Urinary bladder (tissue), 4 donors: ENCODE measurements around the gene PODXL. TPM values are rescaled to one million over a fixed set of nuclear protein-coding genes. Genes with fewer than 3 reads are reported as not detected.
"Not testable (repeated sequence)": the region's sequence is repeated elsewhere in the genome, so short reads cannot be mapped to it uniquely, and the experiment has no call there.

Experiments used
- DNase-seq: peaks from one replicate; pipeline ENCODE4 v3.0.0-alpha.2; 2015; ENCODE audit errors: extremely low spot score
- H3K27ac ChIP-seq: one replicate; pipeline ENCODE4 v1.5.1; 2013; ENCODE audit warnings: low read depth, mild to moderate bottlenecking, moderate library complexity
- H3K36me3 ChIP-seq: one replicate; pipeline ENCODE4 v1.6.1; 2013; ENCODE audit warnings: mild to moderate bottlenecking, moderate library complexity; ENCODE audit not compliant: insufficient read depth
- H3K4me1 ChIP-seq: one replicate; pipeline ENCODE4 v1.6.1; 2013; ENCODE audit warnings: mild to moderate bottlenecking, moderate library complexity; ENCODE audit not compliant: insufficient read depth
- H3K4me3 ChIP-seq: one replicate; pipeline ENCODE4 v1.5.1; 2013; ENCODE audit warnings: low read depth, low read length
- WGBS: extraction: QIAGEN DNeasy Blood & Tissue Kit; methylation state at CpG from one replicate; pipeline ENCODE4 v1.1.7; 2013; 5-methylcytosine and 5-hydroxymethylcytosine counted together
- polyA plus RNA-seq: library from polyadenylated mRNA; stranded (reverse); fragments of 200-250 nt; gene quantifications from one replicate; pipeline ENCODE4 v1.2.3, GENCODE V29; 2013
- total RNA-seq: library from RNA; depleted of rRNA; stranded (reverse); fragments of >200 nt; gene quantifications from one replicate; pipeline ENCODE4 v1.2.3, GENCODE V29; 2014
- donor health status: healthy with polysubstance abuse.
- donor health status: healthy.

Gene PODXL
- total and polyA plus RNA-seq, 2 donors, result 18.7 to 30.8 TPM

- H3K36me3 ChIP-seq, result peaks cover 12% of the 10 kb centered on the region
- no peak overlapping the region for H3K4me3 ChIP-seq
- DNase-seq, result no peak
- no peak overlapping the region for H3K27ac ChIP-seq
- WGBS, result 96% methylated on average over 12 of the region's 12 CpGs
- H3K4me1 ChIP-seq, result no peaks in the 10 kb centered on the region
Observed at GRCh38 chr7:131466735-131467365, 89.6 kb downstream of the PODXL start.

- not testable (repeated sequence) for H3K36me3 ChIP-seq, H3K27ac ChIP-seq, DNase-seq, H3K4me3 ChIP-seq, H3K4me1 ChIP-seq
Observed at GRCh38 chr7:131462715-131463114, 93.7 kb downstream of the PODXL start.

- peaks cover 4% of the 10 kb centered on the region for H3K36me3 ChIP-seq
- no peaks in the 10 kb centered on the region for H3K4me1 ChIP-seq
- 98% methylated on average over 3 of the region's 3 CpGs for WGBS
- no peak for DNase-seq
- H3K27ac ChIP-seq, result no peak overlapping the region
- H3K4me3 ChIP-seq, result no peak overlapping the region
Observed at GRCh38 chr7:131462059-131462458, 94.4 kb downstream of the PODXL start.

GRCh38 chr7:131459256-131459655, 97.2 kb downstream of the PODXL start:
- WGBS, result 99% methylated on average over 1 of the region's 1 CpG
- Histone ChIP-seq H3K4me1 (no peaks in the 10 kb centered on the region), H3K4me3 (no peak overlapping the region), H3K36me3 (peaks cover 7% of the 10 kb centered on the region), H3K27ac (no peak overlapping the region)
- DNase-seq, result no peak

- DNase-seq, result no peak
- WGBS, result 94% methylated on average over 3 of the region's 3 CpGs
- H3K4me1 ChIP-seq, result no peaks in the 10 kb centered on the region
Observed at GRCh38 chr7:131456338-131456737, 100.1 kb downstream of the PODXL start.

GRCh38 chr7:131455546-131455945, 100.9 kb downstream of the PODXL start:
- Histone ChIP-seq H3K36me3 (peaks cover 4% of the 10 kb centered on the region), H3K27ac (no peak overlapping the region), H3K4me1 (no peaks in the 10 kb centered on the region), H3K4me3 (no peak overlapping the region)
- DNase-seq, result no peak
- 87% methylated on average over 7 of the region's 7 CpGs for WGBS

More at GRCh38 chr7:131456338-131456737, 100.1 kb downstream of the PODXL start:
- Histone ChIP-seq H3K36me3 (peaks cover 5% of the 10 kb centered on the region), H3K27ac (no peak overlapping the region), H3K4me3 (no peak overlapping the region)

- Histone ChIP-seq H3K27ac (no peak overlapping the region), H3K4me3 (no peak overlapping the region), H3K36me3 (peaks cover 2% of the 10 kb centered on the region), H3K4me1 (no peaks in the 10 kb centered on the region)
- DNase-seq, result no peak
- 90% methylated on average over 2 of the region's 2 CpGs for WGBS
Observed at GRCh38 chr7:131455001-131455400, 101.4 kb downstream of the PODXL start.

- no peaks in the 10 kb centered on the region for H3K4me1 ChIP-seq
- no peak overlapping the region for H3K27ac ChIP-seq
- DNase-seq, result no peak
- no peak overlapping the region for H3K4me3 ChIP-seq
- WGBS, result 96% methylated on average over 1 of the region's 1 CpG
- peaks cover 2% of the 10 kb centered on the region for H3K36me3 ChIP-seq
Observed at GRCh38 chr7:131454498-131454897, 101.9 kb downstream of the PODXL start.

Other genes starting within 250 kb of the PODXL start
- gene MKLN1, start 228.8 kb downstream of the PODXL start, total RNA-seq, result 133 TPM
- 14.8 TPM for gene MKLN1, start 228.8 kb downstream of the PODXL start, polyA plus RNA-seq